ENCODE results near the gene CAPN5.

- no peak for TF ChIP-seq EZH2 (IDR thresholded peaks at IDR 0.05; ENCODE audit: borderline replicate concordance, low read length)
- no peak for TF ChIP-seq CTCF (IDR thresholded peaks at IDR 0.05; ENCODE audit: low read length)
These were observed 8.8 kb upstream of the CAPN5 start for GRCh38 chr11:77057938-77058474.
